ENCODE measurements around the gene SLC39A7.

GRCh38 chr6:33249732-33250630 is 49.3 kb downstream of the SLC39A7 start:
- TF ChIP-seq CTCF (IDR thresholded peaks at IDR 0.05; ENCODE audit: borderline replicate concordance, extremely low read depth, low read length, poor library complexity, severe bottlenecking) (no peak), EZH2 (IDR thresholded peaks at IDR 0.05; ENCODE audit: borderline replicate concordance, low read depth, low read length, severe bottlenecking) (no peak)

All from DND-41 (cell line).